Psoas muscle (tissue), 8 donors: ENCODE results near the gene MRPS17. TPM values are rescaled to one million over a fixed set of nuclear protein-coding genes. Genes with fewer than 3 reads are reported as not detected.

Experiments used
- ATAC-seq, 4 donors: fragments of 200-7000 bp; cut with Tn5 transposase; one replicate each; pipeline ENCODE4 v1.9.1; 2020; ENCODE audit warnings: moderate library complexity in 3 of 4, mild to moderate bottlenecking in 2 of 4
- DNase-seq, 2 donors: peaks; one replicate each; pipeline ENCODE4 v3.0.0-alpha.2; 2020
- H3K27ac ChIP-seq: fragments of 200-600 bp; one replicate; pipeline ENCODE4 v1.8.0; 2022
- H3K27me3 ChIP-seq, 3 donors: fragments of 200-600 bp in 1 of 3; one replicate each; pipeline versions ENCODE4 v1.6.1 to v1.8.0; 2013 to 2022; ENCODE audit warnings: low read length in 2 of 3, mild to moderate bottlenecking in 2 of 3, moderate library complexity in 1 of 3; ENCODE audit not compliant: insufficient read depth in 3 of 3
- H3K36me3 ChIP-seq, 2 donors: fragments of 200-600 bp in 1 of 2; one replicate each; pipeline versions ENCODE4 v1.6.1 to v1.8.0; 2013 to 2022; ENCODE audit warnings: low read depth in 1 of 2, mild to moderate bottlenecking in 1 of 2, moderate library complexity in 1 of 2; ENCODE audit not compliant: insufficient read depth in 1 of 2
- H3K4me1 ChIP-seq: fragments of 200-600 bp; one replicate; pipeline ENCODE4 v1.8.0; 2022
- H3K4me3 ChIP-seq: fragments of 200-600 bp; one replicate; pipeline ENCODE4 v1.8.0; 2022; ENCODE audit warnings: mild to moderate bottlenecking
- H3K9me3 ChIP-seq: fragments of 200-600 bp; one replicate; pipeline ENCODE4 v1.8.0; 2022
- WGBS, 3 donors: extraction: QIAGEN DNeasy Blood & Tissue Kit; methylation state at CpG; one replicate each; pipeline versions ENCODE4 v1.1.6 to v1.1.7; 2013; 5-methylcytosine and 5-hydroxymethylcytosine counted together
- intact Hi-C, 2 donors: fragments of 100-400 bp; cut with DNase I; formaldehyde crosslinking; loops; one replicate each; pipeline versions ENCODE4 v1.11.0 to v1.14.2; 2022
- long read RNA-seq, 2 donors: library from polyadenylated mRNA; unstranded; transcript quantifications; one replicate each; pipeline ENCODE4 v2.0.0, GENCODE V29; 2021
- polyA plus RNA-seq, 3 donors: library from polyadenylated mRNA; stranded (reverse); fragments of 200-250 nt; gene quantifications; one replicate each; pipeline ENCODE4 v1.2.3, GENCODE V29; 2013
- total RNA-seq, 4 donors: library from RNA; stranded (reverse); fragmentation: NEBNext Ultra II Directional in 2 of 4; extraction: Animal tissue kit (Norgen Biotek cat#: 25700) in 2 of 4; gene quantifications; one replicate each; pipeline versions ENCODE4 v1.2.1 to v1.2.4, GENCODE V29; 2021 to 2023
- TF ChIP-seq, protein P1 (sequence below): fragments of 200-600 bp; IDR thresholded peaks from one replicate; pipeline ENCODE4 v1.8.0; 2022; ENCODE audit warnings: antibody characterized with exemption
- donor health status: healthy with polysubstance abuse.
- donor health status: DM: no; HTN: no; CAD: no; lungs with moderate emphysema.
- donor health status: Bipolar disorder and iron deficiency.
- donor health status: healthy.
- donor health status: DM: yes; HTN: yes; CAD: no.
- donor health status: DM: no; HTN: no; CAD: no.
- donor health status: DM: no; HTN: no; CAD: no.
- donor health status: DM: yes; HTN: yes; CAD: no.

MRPS17 gene
- total RNA-seq (10 to 100 TPM; 23.8 to 34.6 (median 26.5) TPM), polyA plus RNA-seq (10 to 100 TPM; 29.8 to 45.4 (median 31.9) TPM)
- long read RNA-seq, donor 1, transcript MRPS17-201 (3 exons, 1,845 nt), result major isoform, 23 of 24 reads
- long read RNA-seq, donor 1, partial matches to known transcripts, result 1 of 24 reads
- long read RNA-seq, donor 1, other reads (novel, unspliced or antisense), result 0 of 24 reads
- long read RNA-seq, donor 2, transcript MRPS17-201 (3 exons, 1,845 nt), result major isoform, 37 of 49 reads
- long read RNA-seq, donor 2, partial matches to known transcripts, result 2 of 49 reads
- long read RNA-seq, donor 2, other reads (novel, unspliced or antisense), result 10 of 49 reads

DNA sequence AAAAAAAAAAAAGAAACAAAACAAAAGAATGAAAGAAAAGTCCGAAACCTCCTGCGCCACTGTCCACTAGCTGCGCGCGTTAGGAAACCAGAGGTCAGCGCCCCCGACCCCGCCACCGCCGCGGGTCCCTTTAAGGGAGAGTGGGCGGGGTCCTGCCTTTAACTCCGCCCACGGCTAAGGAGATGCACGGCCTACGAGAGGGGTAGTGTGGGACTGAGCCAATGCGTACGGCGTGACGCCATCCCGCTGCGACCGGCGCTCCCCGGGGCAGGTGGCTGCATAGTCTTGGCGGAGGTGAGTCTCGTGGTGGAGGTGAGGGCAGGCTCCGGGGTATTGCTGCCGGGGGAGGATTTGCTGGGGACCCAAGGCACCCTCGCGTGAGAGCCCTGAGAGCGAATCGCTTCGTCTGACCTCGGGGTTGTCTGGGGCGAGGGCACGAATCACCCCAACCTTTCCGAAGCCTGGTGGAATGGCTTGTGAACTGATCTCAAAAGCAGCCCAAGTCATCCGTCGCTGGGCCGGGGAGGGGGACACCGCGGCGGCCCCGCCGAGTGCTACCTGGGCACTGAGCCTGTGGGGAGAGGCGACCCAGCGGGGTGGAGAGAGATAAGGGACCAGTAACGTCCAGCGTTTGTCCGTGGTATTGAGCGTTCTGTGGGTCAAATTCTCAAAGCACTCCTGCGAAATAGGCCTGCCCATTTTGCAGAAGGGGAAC is at the start of gene MRPS17:
TSS of gene MRPS17 (plus strand) at position 241 of the 715 bp plus-strand sequence. CDS start 1,319 bp downstream, outside the sequence.
- peak; percentile 100 for ATAC-seq
- TF ChIP-seq, protein P1, sequence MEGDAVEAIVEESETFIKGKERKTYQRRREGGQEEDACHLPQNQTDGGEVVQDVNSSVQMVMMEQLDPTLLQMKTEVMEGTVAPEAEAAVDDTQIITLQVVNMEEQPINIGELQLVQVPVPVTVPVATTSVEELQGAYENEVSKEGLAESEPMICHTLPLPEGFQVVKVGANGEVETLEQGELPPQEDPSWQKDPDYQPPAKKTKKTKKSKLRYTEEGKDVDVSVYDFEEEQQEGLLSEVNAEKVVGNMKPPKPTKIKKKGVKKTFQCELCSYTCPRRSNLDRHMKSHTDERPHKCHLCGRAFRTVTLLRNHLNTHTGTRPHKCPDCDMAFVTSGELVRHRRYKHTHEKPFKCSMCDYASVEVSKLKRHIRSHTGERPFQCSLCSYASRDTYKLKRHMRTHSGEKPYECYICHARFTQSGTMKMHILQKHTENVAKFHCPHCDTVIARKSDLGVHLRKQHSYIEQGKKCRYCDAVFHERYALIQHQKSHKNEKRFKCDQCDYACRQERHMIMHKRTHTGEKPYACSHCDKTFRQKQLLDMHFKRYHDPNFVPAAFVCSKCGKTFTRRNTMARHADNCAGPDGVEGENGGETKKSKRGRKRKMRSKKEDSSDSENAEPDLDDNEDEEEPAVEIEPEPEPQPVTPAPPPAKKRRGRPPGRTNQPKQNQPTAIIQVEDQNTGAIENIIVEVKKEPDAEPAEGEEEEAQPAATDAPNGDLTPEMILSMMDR, result no peak
- intact Hi-C loops, result loop anchor here (1.0 to 5.0 kb wide), 3 partner anchors 12 to 64 kb away; partner anchors contain the start of gene ZNF713 (in 1 of the 2)

DNA sequence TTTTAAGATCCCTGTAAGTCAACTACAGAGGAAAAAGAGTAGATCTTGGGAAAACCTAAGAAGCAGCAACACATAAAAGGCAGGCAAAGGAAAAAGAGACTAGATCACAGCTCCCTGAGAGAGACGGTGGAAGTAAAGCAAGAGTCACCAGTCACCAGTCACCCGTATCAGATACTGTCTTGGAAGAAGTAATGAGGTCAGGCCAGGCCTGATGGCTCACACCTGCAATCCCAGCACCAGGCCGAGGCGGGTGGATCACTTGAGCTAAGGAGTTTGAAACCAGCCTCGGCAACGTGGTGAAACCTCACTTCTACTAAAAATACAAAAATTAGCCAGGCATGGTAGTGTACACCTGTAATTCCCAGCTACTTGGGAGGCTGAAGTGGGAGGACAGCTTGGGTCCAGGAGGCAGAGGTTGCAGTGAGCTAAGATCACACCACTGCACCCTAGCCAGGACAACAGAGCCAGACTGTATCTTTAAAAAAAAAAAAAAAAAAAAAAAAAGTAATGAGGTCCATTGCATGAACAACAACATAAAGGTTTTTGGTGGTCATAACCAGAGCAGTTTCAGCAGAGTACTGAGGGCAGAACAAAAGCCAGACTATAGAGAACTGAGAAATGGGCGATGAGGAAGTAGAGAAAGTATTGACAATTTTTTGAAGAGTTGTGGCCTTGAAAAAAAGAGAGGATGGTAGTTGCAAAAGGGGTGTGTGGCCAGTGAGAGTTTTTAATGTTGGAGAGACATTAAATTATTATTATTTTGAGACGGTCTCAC is 47.5 kb upstream of the MRPS17 start:
- Histone ChIP-seq H3K9me3 (no peaks in the 10 kb centered on the region), H3K27ac (no peak overlapping the region), H3K4me1 (no peaks in the 10 kb centered on the region), H3K27me3 (no peaks in the 10 kb centered on the region), H3K4me3 (no peak overlapping the region), H3K36me3 (peaks cover 0 to 4% of the 10 kb centered on the region in 2 donors)
- DNase-seq (no peak), ATAC-seq (no peak)
- intact Hi-C loops, result no loop called here
- 72 to 94% (median 75%) methylated on average over 2 to 8 of the region's 8 CpGs for WGBS, 3 donors
- TF ChIP-seq, protein P1, result no peak

More for the DNA sequence above, at the start of gene MRPS17:
- Histone ChIP-seq H3K4me3 (peak within 1 kb of the TSS; percentile 99), H3K36me3 (peaks cover 8 to 34% of the 10 kb centered on the region in 2 donors), H3K27ac (peak within 1 kb of the TSS; percentile 94), H3K27me3 (no peaks in the 10 kb centered on the region), H3K4me1 (peaks cover 7% of the 10 kb centered on the region), H3K9me3 (no peaks in the 10 kb centered on the region)
- peak; percentile 91 to 95 for DNase-seq
- 0 to 1% (median 1%) methylated on average over 48 to 53 of the region's 53 CpGs for whole genome bisulfite sequencing, 3 donors

DNA sequence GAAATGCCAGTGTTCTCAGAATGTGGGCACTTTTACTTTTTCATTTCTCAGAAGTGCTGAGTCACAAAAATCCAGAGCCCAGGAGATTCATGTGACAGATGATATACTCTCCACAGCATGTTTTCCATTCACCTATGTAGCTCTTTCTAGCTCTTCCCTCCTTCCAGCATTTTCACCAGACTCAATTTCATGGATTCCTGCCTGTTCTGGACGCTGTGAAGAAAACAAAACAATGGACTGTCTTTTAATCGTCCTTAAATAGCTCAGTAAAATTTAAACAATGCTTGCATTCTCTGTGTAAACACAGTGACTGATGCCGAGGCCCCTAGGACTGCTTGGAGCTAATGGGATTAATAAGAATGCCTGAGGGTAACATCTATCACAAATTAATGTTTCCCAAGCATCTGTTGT is 38.9 kb upstream of the MRPS17 start:
- H3K27ac ChIP-seq, result no peak overlapping the region
- TF ChIP-seq, protein P1, result no peak
- DNase-seq, result no peak
- peaks cover 8 to 34% of the 10 kb centered on the region in 2 donors for H3K36me3 ChIP-seq
- intact Hi-C loops, result no loop called here
- H3K4me1 ChIP-seq, result no peaks in the 10 kb centered on the region
- H3K9me3 ChIP-seq, result no peaks in the 10 kb centered on the region
- H3K27me3 ChIP-seq, result no peaks in the 10 kb centered on the region
- no peak for ATAC-seq
- 56 to 62% (median 57%) methylated on average over 3 of the region's 3 CpGs for WGBS, 3 donors
- H3K4me3 ChIP-seq, result no peak overlapping the region

DNA sequence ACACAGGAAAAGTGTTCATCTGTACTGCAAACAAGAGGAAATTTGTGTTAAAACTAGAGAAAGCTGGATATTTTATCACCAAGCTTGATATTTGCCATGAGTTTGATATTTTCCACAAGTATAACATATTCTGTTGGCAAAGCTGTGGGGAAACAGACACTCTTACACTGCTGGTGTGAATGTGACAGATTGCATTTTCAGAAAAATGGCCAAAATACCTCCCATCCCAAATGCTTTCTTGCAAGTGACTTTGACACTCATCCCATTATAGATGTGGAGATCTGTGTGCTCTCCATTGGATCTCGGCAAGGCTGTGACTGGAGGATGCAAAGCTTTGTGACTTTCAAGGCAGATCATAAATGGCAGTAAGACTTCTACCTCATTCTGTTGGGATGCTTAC is 33.9 kb upstream of the MRPS17 start:
- ATAC-seq (no peak), DNase-seq (no peak)
- TF ChIP-seq, protein P1, result no peak
- no peaks in the 10 kb centered on the region for H3K9me3 ChIP-seq
- H3K4me3 ChIP-seq, result no peak overlapping the region
- H3K4me1 ChIP-seq, result no peaks in the 10 kb centered on the region
- H3K27ac ChIP-seq, result no peak overlapping the region
- intact Hi-C loops, result no loop called here
- peaks cover 3 to 30% of the 10 kb centered on the region in 2 donors for H3K36me3 ChIP-seq
- no peaks in the 10 kb centered on the region for H3K27me3 ChIP-seq
- WGBS, 3 donors, result 94 to 96% (median 96%) methylated on average over 1 of the region's 1 CpG
